NCI-H2029 (cell line): ENCODE results near the gene ADAMTS2.

ENCODE experiments used
- DNase-seq: peaks from one replicate; lab custom pipeline; 2025; lab: John Stamatoyannopoulos, UW

Gene ADAMTS2

GRCh38 chr5:179177711-179178575 is 167.3 kb downstream of the ADAMTS2 start:
- no peak for DNase-seq

- DNase-seq = no peak
Measured at GRCh38 chr5:179176571-179177230, 168.6 kb downstream of the ADAMTS2 start.

GRCh38 chr5:179176166-179176565 is 169.1 kb downstream of the ADAMTS2 start:
- no peak for DNase-seq

- DNase-seq = no peak
Measured at GRCh38 chr5:179171816-179172745, 173.2 kb downstream of the ADAMTS2 start.

GRCh38 chr5:179171251-179171815 is 173.9 kb downstream of the ADAMTS2 start:
- DNase-seq = no peak

- no peak for DNase-seq
Measured at GRCh38 chr5:179170606-179171005, 174.7 kb downstream of the ADAMTS2 start.

- DNase-seq = no peak
Measured at GRCh38 chr5:179169836-179170235, 175.4 kb downstream of the ADAMTS2 start.

- no peak for DNase-seq
Measured at GRCh38 chr5:179168664-179169063, 176.6 kb downstream of the ADAMTS2 start.

GRCh38 chr5:179167871-179168451 is 177.3 kb downstream of the ADAMTS2 start:
- no peak for DNase-seq

GRCh38 chr5:179166886-179167841 is 178.1 kb downstream of the ADAMTS2 start:
- peak; percentile 34 for DNase-seq

- DNase-seq = no peak
Measured at GRCh38 chr5:179166171-179166885, 178.9 kb downstream of the ADAMTS2 start.

GRCh38 chr5:179165421-179166170 is 179.7 kb downstream of the ADAMTS2 start:
- DNase-seq = no peak

GRCh38 chr5:179164331-179165311 is 180.6 kb downstream of the ADAMTS2 start:
- no peak for DNase-seq

GRCh38 chr5:179163236-179164155 is 181.8 kb downstream of the ADAMTS2 start:
- DNase-seq = no peak

GRCh38 chr5:179162351-179163235 is 182.7 kb downstream of the ADAMTS2 start:
- no peak for DNase-seq

GRCh38 chr5:179161901-179162300 is 183.4 kb downstream of the ADAMTS2 start:
- DNase-seq = no peak
